Choroid plexus epithelial cell (primary cell): ENCODE results near the gene LSP1.

ENCODE experiments used
- DNase-seq: peaks from one replicate; pipeline ENCODE4 v3.0.0-alpha.2; 2010; ENCODE audit warnings: low read depth
- H3K4me3 ChIP-seq: 2 replicates; pipeline ENCODE4 v1.5.1; 2011; ENCODE audit warnings: low read depth, mild to moderate bottlenecking, control low read depth, low read length, moderate library complexity
- CTCF ChIP-seq: conservative IDR thresholded peaks from 2 replicates; pipeline ENCODE4 v1.5.1; 2011; ENCODE audit warnings: low read depth, mild to moderate bottlenecking, control low read depth, inconsistent platforms, low read length, moderate library complexity

LSP1 gene

GRCh38 chr11:1932681-1933080 lies 79.8 kb downstream of the LSP1 start:
- H3K4me3 ChIP-seq: no peak overlapping the region
- no peak for TF ChIP-seq CTCF
- no peak for DNase-seq

- no peak for TF ChIP-seq CTCF
- DNase-seq: no peak
- H3K4me3 ChIP-seq: no peak overlapping the region
Measured at GRCh38 chr11:1933416-1934334, 80.8 kb downstream of the LSP1 start.

- DNase-seq: no peak
- TF ChIP-seq CTCF: no peak
- no peak overlapping the region for H3K4me3 ChIP-seq
Measured at GRCh38 chr11:1934335-1935155, 81.7 kb downstream of the LSP1 start.

- TF ChIP-seq CTCF: no peak
- no peak for DNase-seq
- no peak overlapping the region for H3K4me3 ChIP-seq
Measured at GRCh38 chr11:1935156-1936071, 82.5 kb downstream of the LSP1 start.

DNA sequence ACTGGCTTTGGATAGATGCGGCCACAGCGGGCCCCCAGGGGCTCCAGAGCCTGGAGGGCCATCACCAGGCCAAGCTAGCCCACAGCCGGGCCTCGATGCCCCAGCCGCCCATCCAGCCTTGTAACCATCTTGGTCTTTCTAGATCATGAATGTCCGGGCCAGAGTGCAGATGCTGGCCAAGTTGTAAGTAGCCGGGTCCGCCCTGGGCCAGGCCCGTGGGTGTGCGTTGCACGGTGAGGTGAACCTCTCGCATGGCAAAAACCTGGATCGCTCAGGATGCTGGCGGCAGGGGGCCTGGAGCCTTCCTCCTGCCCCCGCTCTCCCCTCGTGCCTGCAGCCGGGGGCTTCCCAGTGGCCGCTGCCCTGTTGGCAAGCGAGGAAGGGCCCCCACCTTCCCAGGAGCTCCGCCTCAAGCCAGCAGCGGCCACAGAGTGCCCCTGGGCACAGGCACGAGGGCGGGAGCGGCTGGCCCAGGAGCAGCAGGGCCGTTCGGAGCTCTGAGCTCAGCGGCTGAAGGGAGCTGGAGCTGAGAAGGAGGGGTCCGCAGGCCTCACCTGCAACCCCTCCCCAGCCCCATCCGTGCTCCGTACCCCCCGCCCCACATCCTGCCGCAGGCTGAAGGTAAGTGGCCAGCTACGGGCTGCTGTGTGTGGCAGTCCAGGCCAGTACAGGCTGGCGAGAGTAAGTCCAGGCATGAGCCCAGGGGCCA lies 83.3 kb downstream of the LSP1 start:
- no peak for DNase-seq
- TF ChIP-seq CTCF: no peak
- H3K4me3 ChIP-seq: no peak overlapping the region
